Hepatocyte (in vitro differentiated cells): Measurements from ENCODE around the gene RAG1.

Experiments used
- CTCF ChIP-seq: fragments of 200-600 bp; sonication (generic); IDR thresholded peaks from 2 replicates; pipeline ENCODE4 v1.5.1; 2016; ENCODE audit warnings: antibody characterized with exemption, mild to moderate bottlenecking; ENCODE audit not compliant: poor library complexity
- EZH2 ChIP-seq: fragments of 200-600 bp; sonication (generic); IDR thresholded peaks from 2 replicates; pipeline ENCODE4 v1.6.1; 2016; ENCODE audit warnings: antibody characterized with exemption, mild to moderate bottlenecking, borderline replicate concordance
- EZH2phosphoT487 ChIP-seq: fragments of 200-600 bp; sonication (generic); IDR thresholded peaks from one replicate; pipeline ENCODE4 v1.6.1; 2018; ENCODE audit warnings: antibody characterized with exemption, mild to moderate bottlenecking, low read depth, moderate library complexity; ENCODE audit not compliant: unreplicated experiment, severe bottlenecking

- TF ChIP-seq CTCF (no peak), EZH2 (no peak), EZH2phosphoT487 (no peak)
These were observed 59.7 kb downstream of the RAG1 start for GRCh38 chr11:36627471-36627870.
